Measurements from ENCODE around the gene PLEKHA8.

The PLEKHA8 gene, protein sequence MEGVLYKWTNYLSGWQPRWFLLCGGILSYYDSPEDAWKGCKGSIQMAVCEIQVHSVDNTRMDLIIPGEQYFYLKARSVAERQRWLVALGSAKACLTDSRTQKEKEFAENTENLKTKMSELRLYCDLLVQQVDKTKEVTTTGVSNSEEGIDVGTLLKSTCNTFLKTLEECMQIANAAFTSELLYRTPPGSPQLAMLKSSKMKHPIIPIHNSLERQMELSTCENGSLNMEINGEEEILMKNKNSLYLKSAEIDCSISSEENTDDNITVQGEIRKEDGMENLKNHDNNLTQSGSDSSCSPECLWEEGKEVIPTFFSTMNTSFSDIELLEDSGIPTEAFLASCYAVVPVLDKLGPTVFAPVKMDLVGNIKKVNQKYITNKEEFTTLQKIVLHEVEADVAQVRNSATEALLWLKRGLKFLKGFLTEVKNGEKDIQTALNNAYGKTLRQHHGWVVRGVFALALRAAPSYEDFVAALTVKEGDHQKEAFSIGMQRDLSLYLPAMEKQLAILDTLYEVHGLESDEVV

DNA sequence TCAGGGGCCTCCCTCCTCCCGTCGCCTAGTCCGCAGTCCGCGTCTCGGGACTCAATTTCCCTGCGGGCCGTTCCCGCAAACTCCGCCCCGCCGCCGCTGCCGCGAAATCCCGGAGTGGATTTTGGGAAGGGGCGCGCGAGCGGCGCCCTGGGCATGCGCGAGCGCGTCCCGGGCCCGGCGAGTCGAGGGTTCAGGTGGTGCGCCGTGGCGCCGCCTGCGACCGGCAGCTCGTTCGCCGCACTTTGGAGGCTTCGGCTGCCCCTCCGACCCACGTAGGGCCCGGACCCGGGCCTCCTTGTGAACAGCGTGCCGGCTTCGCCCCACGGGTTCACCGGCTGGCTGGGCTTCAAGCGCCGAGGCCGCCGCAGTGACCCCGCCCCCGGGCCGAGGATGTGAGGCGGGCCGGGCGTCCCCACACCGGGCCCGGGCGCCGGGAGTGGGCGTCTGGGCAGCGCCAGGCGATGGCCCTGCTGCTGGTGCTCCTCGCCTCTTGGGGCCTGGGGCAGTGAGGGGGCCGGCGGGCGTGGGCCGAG, at the start of gene PLEKHA8:
PLEKHA8 (plus strand) TSS at position 197 of the 533 bp plus-strand sequence. CDS start 351 bp downstream, outside the sequence.
- H3K4me3 ChIP-seq (ENCODE audit: low read depth, low read length) = peak within 1 kb of the TSS; percentile 56
- TF ChIP-seq CTCF (IDR thresholded peaks at IDR 0.05; ENCODE audit: low read depth, low read length) = no peak
- DNase-seq (ENCODE audit: low read depth, low spot score) = peak; percentile 89
- in situ Hi-C loops (cut with HindIII; ENCODE audit: low sequenced_read_pairs) = no loop called here

- H3K4me3 ChIP-seq (ENCODE audit: low read depth, low read length) = no peak overlapping the region
- in situ Hi-C loops (cut with HindIII; ENCODE audit: low sequenced_read_pairs) = no loop called here
- TF ChIP-seq CTCF (IDR thresholded peaks at IDR 0.05; ENCODE audit: low read depth, low read length) = no peak
- DNase-seq (ENCODE audit: low read depth, low spot score) = no peak
Measured at GRCh38 chr7:29980151-29980550, 48.1 kb upstream of the PLEKHA8 start.

- H3K4me3 ChIP-seq (ENCODE audit: low read depth, low read length) = no peak overlapping the region
- no peak for TF ChIP-seq CTCF (IDR thresholded peaks at IDR 0.05; ENCODE audit: low read depth, low read length)
- DNase-seq (ENCODE audit: low read depth, low spot score) = peak; percentile 26
- in situ Hi-C loops (cut with HindIII; ENCODE audit: low sequenced_read_pairs) = no loop called here
Measured at GRCh38 chr7:29987083-29987482, 41.1 kb upstream of the PLEKHA8 start.

GRCh38 chr7:29987811-29988317, 40.3 kb upstream of the PLEKHA8 start:
- peak; percentile 88 for DNase-seq (ENCODE audit: low read depth, low spot score)
- H3K4me3 ChIP-seq (ENCODE audit: low read depth, low read length) = peak overlapping the region; percentile 84
- in situ Hi-C loops (cut with HindIII; ENCODE audit: low sequenced_read_pairs) = no loop called here
- TF ChIP-seq CTCF (IDR thresholded peaks at IDR 0.05; ENCODE audit: low read depth, low read length) = no peak

- H3K4me3 ChIP-seq (ENCODE audit: low read depth, low read length) = peak overlapping the region; percentile 84
- TF ChIP-seq CTCF (IDR thresholded peaks at IDR 0.05; ENCODE audit: low read depth, low read length) = no peak
- in situ Hi-C loops (cut with HindIII; ENCODE audit: low sequenced_read_pairs) = no loop called here
- peak; percentile 79 for DNase-seq (ENCODE audit: low read depth, low spot score)
Measured at GRCh38 chr7:29988424-29989256, 39.6 kb upstream of the PLEKHA8 start.
